Stimulated activated CD8-positive, alpha-beta memory T cell treated with anti-CD3 and anti-CD28 coated beads, Interleukin-2, amount 100 ng/mL, for 1 hour (primary cell): ENCODE data around the gene PARVG.

Experiments used
- DNase-seq, 2 donors: peaks; one replicate each; pipeline ENCODE4 v3.0.0-alpha.2; 2020; ENCODE audit warnings: low read depth in 2 of 2

The PARVG gene

DNA sequence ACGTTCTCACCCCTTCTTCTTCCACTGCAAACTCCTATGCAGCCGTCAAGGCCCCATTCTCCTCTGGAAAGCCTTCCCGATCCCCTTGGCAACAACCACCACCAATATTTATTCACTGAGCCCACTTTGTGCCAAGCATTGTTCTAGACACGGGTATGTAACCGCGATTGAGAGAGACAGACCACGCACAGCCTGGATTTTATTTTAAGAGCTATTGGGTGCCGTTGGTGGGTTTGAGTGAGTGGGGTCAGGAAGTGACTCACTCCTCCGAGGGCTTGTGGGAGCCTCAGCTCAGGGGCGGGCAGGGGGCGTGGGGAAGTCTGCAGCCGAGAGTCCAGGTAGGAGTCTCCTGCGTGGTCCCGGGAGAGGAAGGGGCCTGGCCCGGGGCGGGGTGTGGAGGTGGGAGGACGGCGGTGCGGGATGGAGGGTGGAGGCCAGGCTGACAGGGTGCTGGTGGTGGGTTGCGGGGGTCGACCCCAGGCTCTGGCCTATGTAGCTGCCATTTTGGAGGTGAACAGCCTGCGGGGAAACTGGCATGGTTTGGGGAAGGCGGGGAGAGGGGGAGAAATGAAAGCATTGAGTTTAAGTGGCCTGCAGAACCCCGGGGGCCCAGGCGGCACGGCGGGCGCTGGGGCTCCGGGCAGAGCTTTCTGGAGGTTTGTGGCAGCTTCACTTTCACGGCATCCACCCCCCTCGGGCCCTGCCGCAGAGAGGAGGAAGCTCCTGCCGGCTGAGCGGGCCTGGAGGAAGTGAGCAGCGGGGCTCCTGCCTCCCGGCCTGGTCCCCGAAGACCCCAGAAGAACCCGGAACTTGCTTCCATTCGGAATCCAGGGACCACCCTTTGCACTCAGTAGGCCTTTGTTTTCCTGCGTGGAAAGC, 547 bp downstream of the PARVG start:
- peak; percentile 44 for DNase-seq

DNA sequence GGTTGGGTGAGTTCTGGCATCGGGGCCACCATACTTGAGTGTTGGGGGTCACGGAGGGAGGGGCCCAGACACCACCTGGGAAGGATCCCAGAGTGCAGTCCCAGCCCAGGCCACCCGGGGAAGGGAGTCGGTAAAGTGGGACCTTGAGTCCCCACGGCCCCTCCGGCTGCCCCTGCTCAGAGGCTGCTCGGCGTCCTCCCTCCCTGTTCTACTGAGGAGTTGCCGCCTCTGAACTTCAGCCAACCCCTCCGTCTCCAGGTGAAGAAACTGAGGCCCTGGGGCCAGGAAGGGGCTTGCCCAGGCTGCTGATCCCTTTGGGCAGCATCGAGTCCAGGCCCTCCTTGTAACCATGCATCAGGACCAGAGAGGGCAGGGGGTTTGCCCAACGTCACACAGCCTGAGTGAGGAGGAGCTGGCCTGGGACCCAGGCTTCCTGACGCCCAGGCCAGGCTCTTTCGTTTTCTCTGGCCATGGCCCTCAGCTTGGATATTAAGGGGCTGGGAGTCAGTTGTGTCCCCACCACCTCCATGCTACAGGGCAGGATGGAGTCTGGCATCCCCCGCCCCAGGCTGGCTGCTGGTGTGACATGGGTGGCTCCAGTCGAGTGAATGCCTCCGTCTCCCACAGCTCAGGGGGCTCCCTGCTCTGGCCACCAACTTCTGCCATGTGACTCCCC, 1.3 kb downstream of the PARVG start:
- no peak for DNase-seq

DNA sequence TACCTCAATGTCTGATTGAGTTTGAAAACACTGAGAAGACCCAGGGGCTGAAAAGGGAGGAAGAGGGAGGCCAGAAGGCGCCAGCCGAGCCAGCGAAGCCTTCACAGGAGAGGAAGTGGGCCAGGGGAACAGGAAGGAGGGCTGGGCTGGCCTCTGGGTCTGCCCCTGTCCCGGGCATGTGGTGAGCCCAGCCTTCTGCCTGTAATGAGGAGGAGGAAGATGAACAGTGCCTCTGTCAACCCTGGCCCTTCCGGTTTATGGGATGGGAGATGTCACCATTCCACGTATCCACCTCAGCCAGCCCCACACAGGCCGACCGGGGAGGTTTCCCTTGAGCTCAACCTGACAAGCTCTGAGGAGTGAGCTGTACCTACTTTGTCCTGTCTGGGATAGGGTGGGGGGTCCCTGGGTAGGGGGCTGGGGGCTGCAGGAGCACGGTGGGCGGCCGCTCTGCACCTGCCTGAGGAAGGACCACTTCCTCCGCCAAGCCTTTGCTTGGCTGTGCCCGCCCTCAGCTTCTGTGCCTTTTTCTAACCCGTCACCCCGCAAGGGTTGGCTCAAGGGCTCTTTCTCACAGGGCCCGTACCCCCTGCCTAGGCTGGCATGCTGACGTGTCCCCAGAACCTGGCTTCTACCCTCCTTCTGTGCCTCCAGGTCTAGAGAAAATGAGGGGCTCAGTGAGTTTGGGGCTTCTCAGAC, 2.0 kb downstream of the PARVG start:
- no peak for DNase-seq

DNA sequence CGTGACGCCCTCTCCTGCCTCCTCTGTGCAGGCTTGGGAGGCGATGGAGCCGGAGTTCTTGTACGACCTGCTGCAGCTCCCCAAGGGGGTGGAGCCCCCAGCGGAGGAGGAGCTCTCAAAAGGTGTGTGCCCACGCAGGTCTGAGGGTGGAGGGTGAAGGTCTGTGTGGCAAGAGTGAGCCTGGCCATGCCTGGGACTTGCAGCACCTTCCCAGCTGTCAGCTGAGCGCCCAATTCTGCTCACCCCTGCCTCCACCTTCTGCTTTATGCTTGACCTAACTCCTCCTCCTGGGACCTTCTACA, 2.5 kb downstream of the PARVG start:
- DNase-seq, result no peak

DNA sequence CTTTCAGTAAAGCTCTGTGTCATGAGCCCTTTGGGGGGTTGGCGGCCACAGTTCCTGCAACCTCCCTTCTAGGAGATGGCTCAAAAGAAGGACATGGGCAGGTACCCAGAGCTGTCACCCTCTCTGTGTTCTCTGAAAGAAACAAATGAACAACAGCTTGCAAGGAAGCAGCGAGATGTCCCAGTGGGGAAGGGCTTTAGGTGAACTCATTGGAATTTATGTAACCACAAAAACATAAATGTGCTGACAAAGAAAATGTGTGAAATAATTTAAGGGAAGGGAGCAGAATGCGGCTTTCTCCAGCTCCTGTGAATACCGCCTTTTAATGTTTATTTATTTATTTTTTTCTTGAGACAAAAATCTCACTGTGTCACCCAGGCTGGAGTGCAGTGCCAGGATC, 3.3 kb downstream of the PARVG start:
- DNase-seq, result no peak

DNA sequence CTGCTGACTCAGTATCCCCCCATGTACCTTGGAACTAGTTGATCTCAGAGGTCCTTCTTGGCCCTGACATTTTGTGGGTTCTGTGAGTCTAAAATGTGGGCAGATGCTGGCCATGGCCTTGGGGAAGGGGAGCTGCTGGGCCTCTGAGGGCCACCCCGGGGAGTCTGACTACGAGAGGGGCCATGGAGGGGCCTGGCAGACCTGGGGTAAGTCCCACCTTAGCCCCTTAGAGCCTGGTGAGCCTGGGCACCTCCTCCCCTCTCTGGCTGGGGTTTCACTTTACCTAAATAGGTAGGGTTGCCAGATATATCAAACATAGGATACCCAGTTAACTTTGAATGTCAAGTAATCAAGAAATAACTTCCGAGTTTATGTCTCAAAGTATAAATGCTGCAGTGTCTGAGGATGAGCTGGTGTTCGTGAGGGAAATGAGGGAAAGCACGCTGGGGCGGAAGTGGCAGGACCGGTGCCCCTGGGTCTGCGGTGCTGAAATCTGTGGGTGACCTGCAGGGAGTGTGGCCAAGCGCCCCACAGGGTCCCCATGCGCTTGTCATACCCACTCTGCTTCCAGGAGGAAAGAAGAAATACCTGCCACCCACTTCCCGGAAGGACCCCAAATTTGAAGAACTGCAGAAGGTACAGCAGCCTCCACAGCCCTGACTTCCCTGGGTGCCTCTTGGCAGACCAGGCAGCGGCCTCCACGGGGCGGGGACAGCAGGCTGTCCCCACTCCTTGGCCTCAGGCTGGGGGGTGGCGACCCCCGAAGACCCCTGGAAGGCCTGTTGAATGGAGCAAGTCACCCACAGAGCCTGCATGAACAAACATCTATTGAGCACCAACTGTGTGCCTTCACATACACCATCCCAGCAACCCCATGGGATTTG, 4.8 kb downstream of the PARVG start:
- DNase-seq, result no peak

DNA sequence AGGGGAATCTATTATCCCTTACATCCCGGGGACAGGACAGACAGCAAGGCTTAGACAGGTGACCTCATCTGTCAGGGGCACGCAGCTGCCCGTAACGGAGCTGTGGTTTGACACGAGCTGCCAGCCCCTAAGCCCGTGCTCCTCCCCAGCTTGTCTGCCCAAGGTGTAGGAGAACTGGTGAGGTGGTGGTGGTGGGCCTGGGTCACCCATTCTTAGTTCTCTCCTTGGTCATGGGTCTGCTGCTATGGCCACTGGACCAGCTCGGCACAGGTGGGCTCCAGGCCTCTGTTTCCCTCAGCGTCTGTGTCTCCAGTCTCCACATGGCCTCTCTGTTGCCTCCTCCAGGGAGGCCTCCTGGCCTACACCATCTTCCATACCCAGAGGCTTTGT, 5.4 kb downstream of the PARVG start:
- no peak for DNase-seq

DNA sequence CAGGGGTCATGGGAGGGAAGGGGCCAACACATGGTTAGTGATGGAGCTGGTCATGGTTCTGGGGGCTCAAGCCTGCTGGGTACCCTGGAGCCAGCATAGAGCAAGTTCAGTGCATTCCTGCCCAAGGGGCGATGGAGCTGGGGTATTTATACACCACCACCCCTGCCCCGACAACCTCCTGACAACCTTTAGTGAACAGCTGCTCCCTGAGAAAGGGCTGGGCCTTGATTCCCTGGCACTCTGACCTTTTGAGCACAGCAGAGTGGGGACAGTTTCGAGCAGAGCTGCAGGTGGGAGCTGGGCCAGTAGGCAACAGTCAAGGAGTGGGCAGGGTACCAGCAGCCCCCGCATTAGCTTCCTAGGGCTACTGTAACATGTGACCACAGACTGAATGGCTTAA, 6.0 kb downstream of the PARVG start:
- no peak for DNase-seq

DNA sequence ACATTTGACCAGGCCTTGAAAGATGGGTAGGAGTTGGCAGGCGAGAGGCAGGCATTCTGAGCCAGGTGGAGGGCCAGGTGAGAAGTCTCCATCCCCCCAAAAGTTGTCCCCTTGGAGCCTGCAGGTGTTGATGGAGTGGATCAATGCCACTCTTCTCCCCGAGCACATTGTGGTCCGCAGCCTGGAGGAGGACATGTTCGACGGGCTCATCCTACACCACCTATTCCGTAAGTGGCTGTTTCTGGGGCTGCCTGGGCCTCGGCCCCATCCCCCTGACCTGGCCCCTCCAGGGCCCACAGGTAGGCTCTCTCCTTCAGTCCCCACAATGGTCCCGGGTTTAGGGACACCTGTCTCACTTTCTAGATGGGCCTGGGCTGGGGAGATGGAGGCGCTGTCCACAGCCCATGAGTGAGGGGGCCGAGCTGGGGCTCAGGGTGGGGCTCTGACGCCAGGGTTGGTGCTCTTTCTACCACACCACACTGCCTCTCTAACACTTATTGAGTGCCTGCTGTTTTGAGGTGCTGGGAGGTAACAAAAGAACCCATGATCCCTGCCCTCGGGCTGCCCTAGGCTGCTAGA, 7.0 kb downstream of the PARVG start:
- no peak for DNase-seq

DNA sequence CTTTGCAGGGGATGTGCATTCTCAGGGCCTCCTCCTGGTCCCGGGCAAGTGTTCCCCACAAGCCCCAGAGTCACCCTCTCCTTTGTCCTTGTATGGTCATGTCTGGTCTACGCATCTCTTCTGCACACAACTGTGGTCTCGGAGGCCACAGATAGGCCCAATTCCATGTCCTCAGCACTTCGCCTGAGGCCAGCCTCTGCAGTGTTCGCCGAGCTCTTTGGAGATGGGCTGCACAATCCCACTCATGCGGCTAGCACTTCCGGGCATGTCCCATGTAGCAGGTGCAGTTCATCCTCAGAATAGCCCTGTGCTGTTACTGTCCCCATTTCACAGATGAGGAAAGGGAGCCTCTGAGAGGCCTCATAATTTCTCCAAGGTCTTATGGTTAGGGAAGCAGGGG, 7.6 kb downstream of the PARVG start:
- no peak for DNase-seq

DNA sequence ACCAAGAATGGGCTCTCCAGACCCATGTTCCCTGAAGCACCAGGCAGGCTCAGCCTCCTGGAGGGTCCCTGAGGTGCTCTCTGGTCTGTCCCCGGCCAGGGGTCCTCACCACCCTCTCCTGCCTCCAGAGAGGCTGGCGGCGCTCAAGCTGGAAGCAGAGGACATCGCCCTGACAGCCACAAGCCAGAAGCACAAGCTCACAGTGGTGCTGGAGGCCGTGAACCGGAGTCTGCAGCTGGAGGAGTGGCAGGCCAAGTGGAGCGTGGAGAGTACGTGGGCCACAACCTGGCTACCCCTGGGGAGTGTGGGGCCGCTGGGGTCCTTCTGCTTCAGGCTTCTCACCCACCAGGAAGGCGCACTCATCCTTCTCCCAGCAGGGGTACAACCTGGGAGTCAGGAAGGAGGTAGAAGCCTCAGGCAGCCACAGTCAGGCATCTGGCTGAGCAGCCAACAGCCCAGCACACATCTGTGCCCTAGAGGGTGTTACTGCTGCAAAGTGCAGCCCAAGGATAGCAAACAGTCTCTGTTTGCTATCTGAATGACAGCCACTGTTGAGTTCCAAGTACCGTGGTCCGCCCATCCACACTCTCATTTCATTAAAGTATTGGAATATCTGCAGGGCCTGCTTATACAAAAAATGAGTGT, 8.4 kb downstream of the PARVG start:
- no peak for DNase-seq

DNA sequence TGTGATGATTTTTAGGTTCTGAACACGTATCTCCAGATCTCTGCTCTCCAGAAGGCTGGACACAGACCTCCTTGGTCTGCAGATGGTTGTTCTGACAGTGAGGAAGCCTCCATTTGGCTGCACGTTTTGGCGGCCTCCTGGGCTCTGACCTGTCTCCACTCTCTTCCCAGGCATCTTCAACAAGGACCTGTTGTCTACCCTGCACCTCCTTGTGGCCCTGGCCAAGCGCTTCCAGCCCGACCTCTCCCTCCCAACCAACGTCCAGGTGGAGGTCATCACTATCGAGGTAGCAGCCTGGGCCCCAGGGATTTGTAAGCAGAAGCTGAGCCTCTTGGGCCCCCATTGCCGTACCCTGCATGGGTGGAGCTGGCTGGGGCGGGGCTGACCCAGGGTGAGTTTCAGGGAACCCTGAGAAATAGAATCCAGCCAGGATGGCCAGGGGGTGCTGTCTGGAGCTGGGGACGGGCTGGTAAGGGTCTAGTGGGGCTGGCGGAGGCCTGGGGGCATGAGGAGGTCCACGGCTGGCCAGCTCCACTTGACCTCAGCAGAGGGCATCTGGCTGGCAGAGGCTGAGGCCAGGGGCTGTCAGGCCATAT, 9.8 kb downstream of the PARVG start:
- no peak for DNase-seq

DNA sequence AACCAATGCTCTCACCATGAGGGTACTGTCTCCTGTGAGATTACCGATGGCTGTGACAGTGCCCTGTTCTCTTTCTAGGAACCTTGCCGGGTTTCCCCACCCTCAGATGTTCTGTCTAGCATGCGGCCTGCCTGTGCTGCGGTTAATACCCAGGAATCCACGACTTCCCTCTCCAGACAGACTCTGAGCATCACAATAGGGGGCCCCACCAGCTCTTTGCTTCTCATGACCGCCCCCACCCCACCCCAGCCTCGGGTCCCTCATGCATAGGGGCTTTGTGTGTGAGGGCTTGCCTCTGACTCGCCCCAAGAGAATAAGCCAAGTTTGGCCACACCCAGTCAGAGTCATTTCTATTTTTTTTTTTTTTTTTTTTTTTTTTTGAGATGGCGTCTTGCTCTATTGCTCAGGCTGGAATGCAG, 10.3 kb downstream of the PARVG start:
- no peak for DNase-seq

DNA sequence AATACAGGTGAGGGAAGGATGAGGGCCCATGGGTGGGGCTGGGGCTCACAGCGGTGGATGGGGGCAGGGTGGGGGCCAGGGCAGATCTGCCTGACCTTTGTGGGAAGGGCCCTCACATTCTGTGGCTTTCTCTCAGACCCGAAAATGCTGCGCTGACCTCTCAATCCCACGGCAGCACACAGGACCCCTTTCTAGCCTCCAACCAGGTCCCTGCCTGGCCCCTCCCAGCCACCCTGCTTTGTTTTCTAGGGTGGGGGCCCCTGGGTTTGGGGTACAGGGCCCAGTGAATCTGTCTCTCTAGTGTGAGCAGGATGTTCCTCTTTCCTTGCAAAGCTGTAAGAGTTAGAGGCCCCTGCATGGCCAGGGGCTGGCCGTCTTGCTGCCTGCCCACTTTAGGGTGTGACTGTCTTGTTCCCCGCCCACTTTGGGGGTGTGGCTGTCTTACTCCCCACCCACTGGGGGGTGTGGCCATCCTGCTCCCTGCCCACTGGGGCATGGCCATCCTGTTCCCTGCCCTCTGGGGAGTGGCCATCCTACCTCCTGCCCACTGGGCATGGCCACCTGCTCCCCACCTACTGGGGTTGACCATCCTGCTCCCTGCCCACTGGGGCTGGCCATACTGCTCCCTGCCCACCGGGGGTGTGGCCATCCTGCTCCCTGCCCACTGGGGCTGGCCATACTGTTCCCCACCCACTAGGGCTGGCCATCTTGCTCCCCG, 11.5 kb downstream of the PARVG start:
- DNase-seq, result no peak

DNA sequence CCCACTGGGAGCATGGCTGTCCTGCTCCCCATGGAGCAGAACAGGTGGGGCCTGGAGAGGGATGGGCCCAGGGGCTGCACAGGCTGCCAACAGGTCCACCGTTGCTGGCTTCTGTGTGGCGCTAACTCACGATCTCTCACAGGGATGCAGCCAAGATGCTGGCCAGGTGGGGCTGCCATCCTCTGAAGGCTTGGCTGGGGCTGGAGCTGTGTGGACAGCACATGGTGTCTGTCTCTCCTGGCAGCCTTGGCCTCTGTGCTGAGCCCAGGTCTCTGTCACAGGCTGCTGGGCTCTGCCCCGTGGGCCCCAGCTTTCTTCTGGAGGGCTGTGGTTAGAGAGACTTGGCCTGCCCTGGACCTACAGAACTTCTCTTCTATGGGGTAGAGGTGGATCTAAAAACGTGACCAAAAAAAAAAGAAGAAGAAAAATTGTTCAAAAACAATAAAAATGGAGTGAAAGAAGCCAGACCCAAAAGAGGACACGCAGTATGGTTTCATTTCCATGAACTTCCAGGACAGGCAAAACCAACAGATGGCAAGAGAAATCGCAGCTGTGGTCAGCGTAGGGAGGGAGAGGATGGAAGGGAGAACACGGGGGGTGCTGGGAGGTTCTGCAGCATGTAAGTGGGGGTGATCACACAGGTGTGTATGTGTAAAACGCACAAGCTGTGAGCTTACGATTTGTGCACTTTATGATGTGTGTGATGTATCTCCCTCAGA, 12.2 kb downstream of the PARVG start:
- DNase-seq, result no peak

DNA sequence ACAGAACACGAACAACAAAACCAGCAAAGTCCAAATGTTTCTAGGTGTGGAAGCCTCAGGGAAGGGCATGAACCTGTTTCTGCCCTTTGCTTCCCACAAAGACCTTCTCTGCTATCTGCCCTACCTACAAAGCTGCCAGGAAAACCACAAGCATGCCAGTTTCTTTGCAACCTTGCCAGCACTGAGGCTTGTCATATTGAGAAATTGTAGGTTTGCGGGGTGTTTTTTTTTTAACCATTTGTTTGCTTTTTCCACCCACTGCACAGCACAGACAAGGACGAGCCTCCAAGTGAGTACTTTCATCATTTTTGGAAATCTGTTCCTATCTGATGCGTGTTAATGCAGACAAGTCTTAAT, 12.8 kb downstream of the PARVG start:
- no peak for DNase-seq

DNA sequence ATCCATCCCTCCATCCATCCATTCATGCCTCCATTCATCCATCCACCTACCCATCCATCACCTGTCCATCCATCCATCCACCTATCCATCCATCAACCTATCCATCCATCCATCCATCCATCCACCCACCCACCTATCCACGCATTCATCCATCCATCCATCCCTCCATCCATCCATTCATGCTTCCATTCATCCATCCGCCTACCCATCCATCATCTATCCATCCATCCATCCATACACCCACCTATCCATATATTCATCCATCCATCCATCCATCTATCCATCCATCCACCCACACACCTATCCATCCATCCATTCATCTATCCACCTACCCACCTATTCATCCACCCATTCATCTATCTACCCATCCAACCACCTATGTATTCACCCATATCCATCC, 13.8 kb downstream of the PARVG start:
- no peak for DNase-seq

DNA sequence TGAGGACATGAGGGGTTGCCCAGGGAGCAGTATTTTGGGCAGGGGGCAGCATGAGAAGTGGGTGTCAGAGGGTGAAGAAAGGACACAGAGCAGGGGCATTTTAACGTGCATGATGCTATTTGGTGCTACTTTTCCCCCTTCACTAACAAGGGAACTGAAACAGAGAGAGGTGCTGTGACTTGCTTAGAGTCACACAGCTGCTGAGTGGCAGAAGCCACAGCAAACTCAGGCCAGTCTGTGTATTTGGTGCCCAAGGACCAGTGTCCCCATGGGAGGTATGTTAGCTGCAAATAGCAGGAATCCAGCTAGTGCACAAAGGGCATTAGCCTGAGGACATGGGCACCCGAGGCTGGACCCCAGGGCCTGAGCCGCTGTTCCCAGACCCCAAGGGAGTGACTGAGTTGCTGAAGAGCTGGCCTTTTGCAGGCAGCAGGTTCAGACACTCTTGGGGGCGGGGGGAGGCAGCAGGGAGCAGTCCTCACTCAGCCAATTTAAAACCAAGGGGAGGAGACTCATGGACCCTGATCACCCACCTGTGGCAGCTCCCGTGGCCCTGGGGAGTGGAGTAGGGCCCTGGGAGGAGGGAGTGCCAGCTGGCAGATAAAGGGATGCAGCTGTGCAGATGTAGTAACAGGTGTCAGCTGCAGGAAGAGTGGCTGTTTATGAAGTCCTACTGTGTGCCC, 14.6 kb downstream of the PARVG start:
- no peak for DNase-seq

DNA sequence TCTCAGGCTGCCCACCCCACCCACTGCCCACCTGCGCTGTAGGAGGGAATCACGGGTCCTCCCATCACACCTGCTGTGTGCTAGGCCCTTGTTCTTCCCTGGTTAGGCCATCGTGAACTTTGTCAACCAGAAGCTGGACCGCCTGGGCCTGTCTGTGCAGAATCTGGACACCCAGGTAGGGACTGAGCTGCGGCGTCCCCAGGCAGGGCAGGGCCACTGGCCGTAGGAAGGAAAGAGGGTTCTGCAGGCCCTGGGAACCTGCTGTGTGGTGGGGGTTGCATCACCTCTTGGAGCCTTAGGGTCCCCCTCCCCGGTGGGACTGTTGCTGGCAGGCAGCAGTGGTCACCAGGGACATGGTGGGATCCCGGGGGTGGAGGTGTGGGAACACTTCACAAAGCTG, 15.5 kb downstream of the PARVG start:
- DNase-seq, result no peak
